Dendritic cell treated with granulocyte-macrophage colony-stimulating factor and Interleukin-4, amounts not matched to agents 40 ng/mL and 50 ng/mL, for 4 days (primary cell): Measurements from ENCODE around the gene MIER3.

ENCODE experiments used
- H3K27ac Mint-ChIP-seq: one replicate; pipeline ENCODE4 v1.8.0; 2022; ENCODE audit warnings: mild to moderate bottlenecking, mixed read lengths
- H3K27me3 Mint-ChIP-seq: one replicate; pipeline ENCODE4 v1.8.0; 2022; ENCODE audit warnings: mild to moderate bottlenecking, mixed read lengths
- H3K36me3 Mint-ChIP-seq: one replicate; pipeline ENCODE4 v1.8.0; 2022; ENCODE audit warnings: low read depth, mixed read lengths
- H3K4me1 Mint-ChIP-seq: one replicate; pipeline ENCODE4 v1.8.0; 2022; ENCODE audit warnings: low read depth, mixed read lengths
- H3K4me3 Mint-ChIP-seq: one replicate; pipeline ENCODE4 v1.8.0; 2022; ENCODE audit warnings: mild to moderate bottlenecking, moderate library complexity, mixed read lengths
- H3K9me3 Mint-ChIP-seq: one replicate; pipeline ENCODE4 v1.8.0; 2022; ENCODE audit warnings: mixed read lengths
- intact Hi-C: fragments of 100-400 bp; cut with micrococcal nuclease; formaldehyde crosslinking; loops from one replicate; pipeline ENCODE4 v1.15.0; 2022

Gene MIER3

DNA sequence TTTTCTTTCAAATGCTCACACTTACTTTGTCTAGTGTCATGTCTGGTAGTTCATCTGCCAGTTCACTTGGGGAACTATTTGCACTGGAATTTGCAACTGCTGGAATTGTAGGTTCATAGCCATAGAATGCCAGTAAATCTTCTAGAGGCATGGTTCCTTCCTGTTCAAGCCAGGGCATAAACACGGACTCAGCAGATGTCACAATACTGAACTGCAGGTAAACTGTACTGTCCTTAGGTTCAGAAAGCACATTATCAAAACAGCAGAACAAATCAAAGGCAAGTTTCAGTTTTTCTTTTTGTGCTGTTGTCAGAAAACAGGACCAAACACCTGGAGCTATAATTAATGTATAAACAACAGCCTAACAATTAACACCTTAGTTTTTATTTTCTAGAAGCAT, 13.1 kb downstream of the MIER3 start:
- H3K27ac Mint-ChIP-seq: no peak overlapping the region
- peaks cover 95% of the 10 kb centered on the region for H3K36me3 Mint-ChIP-seq
- H3K4me3 Mint-ChIP-seq: no peak overlapping the region
- intact Hi-C loops: loop anchor here (10.0 kb wide), 1 partner anchor 196 kb away; no protein-coding TSS in a partner anchor
- peaks cover 12% of the 10 kb centered on the region for H3K4me1 Mint-ChIP-seq
- H3K27me3 Mint-ChIP-seq: no peaks in the 10 kb centered on the region
- H3K9me3 Mint-ChIP-seq: no peaks in the 10 kb centered on the region

DNA sequence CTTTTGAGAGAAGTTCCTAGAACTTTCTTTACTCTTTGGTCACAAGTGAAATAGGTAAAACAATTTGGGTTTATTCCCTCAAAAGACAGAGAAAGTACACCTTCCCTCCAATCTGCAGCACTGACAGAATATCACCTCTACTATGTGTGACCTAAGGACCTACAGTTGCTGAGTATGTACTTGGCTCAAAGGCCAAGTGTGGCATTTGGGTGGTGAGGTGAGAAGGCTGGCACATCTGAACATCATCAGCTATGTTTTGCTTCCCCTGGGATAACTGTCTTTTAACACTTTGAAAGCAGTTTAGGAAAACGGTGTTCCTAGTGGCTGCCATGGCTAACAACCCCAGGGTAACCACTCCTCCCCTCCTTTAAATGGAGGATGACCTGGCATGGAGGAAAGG, 17.6 kb downstream of the MIER3 start:
- Mint-ChIP-seq H3K4me3 (no peak overlapping the region), H3K36me3 (peaks cover 72% of the 10 kb centered on the region), H3K27me3 (no peaks in the 10 kb centered on the region), H3K9me3 (no peaks in the 10 kb centered on the region), H3K27ac (no peak overlapping the region), H3K4me1 (no peaks in the 10 kb centered on the region)
- intact Hi-C loops: loop anchor here (10.0 kb wide), 1 partner anchor 200 kb away; no protein-coding TSS in a partner anchor

DNA sequence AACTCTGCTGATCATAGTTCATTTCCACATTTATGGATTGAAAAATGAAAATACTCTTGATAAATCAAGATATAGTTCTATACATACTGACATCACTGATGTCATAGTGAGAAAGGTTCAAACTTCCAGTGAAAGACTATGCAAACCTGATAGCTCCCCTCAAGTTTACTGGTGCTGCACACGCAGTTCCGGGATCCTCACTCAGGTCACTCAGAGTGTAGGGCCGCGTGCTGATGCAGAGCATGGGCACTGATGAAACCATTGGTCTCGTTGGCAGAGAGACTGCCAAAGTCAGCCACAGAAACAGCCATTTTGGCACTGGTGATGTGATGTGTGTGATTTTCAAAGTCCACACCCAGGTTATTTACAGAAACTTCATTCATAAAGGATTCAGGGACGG, 29.0 kb downstream of the MIER3 start:
- intact Hi-C loops: no loop called here
- Mint-ChIP-seq H3K4me3 (no peak overlapping the region), H3K27me3 (no peaks in the 10 kb centered on the region), H3K27ac (no peak overlapping the region), H3K4me1 (no peaks in the 10 kb centered on the region), H3K36me3 (peaks cover 66% of the 10 kb centered on the region), H3K9me3 (no peaks in the 10 kb centered on the region)

DNA sequence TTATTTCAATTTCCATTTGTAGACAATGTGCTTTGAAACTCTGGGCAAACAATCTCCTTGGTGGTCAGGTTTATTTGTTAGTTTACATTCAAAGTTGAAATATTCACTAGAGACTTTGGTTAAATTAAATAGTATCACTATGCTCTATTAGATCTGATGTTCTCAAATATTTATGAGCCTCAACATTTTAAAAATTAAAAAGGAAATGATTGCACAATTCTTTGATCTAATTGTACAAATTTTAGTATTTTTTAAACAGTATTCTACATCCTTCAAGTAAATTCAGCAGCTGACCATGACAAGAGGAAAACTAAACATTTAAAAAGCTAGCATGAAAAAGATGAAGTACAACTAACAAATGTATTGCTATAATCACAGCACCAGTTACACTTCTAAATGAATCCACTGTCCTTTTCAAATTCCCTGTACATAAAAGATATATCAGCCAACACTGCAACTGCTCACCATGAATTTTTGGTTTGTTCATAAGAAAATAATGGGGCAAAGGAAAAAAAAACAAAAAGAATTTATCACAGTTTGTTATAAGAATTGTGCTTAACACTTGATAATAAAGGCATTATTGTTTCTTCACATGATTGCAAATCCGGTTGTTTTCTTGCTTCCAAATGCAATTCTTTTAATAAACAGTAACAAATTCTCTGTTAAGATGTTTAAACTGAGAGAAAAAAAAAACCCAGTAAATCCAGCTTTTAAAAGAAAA, 31.8 kb downstream of the MIER3 start:
- H3K36me3 Mint-ChIP-seq: peaks cover 50% of the 10 kb centered on the region
- no peak overlapping the region for H3K27ac Mint-ChIP-seq
- no peaks in the 10 kb centered on the region for H3K27me3 Mint-ChIP-seq
- no peaks in the 10 kb centered on the region for H3K4me1 Mint-ChIP-seq
- intact Hi-C loops: no loop called here
- H3K9me3 Mint-ChIP-seq: no peaks in the 10 kb centered on the region
- H3K4me3 Mint-ChIP-seq: no peak overlapping the region

DNA sequence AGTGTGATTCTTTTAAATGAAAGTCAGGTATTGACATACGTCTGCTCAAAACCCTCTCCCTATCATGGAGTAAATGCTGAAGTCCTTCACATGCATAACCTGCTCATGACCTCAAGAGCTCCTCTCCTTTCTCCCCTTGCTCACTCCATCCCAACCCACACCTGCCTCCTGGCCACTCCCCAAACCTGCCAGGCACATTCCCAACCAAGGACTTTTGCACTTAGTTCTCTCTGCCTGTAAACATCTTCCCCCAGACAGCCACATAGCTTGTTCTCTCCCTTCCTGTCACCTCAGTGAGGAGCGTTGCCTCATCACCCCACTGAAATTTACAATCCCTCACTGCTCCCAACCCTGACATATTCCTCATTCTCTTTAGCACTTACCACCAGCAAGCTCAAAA, 33.9 kb downstream of the MIER3 start:
- Mint-ChIP-seq H3K36me3 (peaks cover 37% of the 10 kb centered on the region), H3K27ac (no peak overlapping the region), H3K27me3 (no peaks in the 10 kb centered on the region), H3K4me1 (no peaks in the 10 kb centered on the region), H3K4me3 (no peak overlapping the region), H3K9me3 (no peaks in the 10 kb centered on the region)
- intact Hi-C loops: no loop called here

DNA sequence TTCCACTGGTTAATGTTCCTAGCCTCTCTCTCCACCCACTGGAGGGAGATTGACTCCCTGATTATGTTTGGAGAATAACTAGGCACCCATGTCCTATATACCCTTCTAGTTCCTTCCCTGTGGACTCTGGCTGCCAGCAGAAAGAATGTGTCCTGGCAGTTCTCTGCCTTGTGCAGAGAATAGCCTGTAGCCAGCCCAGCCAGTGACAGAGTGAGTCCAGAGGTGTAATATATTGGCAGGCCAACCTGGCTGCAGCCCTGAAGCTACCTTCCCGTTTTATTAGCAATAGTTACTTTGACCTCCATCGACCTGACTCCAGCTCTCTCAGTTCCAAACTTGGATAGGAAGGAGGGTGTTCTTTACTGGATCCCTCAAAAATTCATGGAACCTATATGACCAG, 34.4 kb downstream of the MIER3 start:
- Mint-ChIP-seq H3K9me3 (no peaks in the 10 kb centered on the region), H3K36me3 (peaks cover 31% of the 10 kb centered on the region), H3K4me1 (no peaks in the 10 kb centered on the region), H3K27ac (no peak overlapping the region), H3K4me3 (no peak overlapping the region), H3K27me3 (no peaks in the 10 kb centered on the region)
- intact Hi-C loops: no loop called here

DNA sequence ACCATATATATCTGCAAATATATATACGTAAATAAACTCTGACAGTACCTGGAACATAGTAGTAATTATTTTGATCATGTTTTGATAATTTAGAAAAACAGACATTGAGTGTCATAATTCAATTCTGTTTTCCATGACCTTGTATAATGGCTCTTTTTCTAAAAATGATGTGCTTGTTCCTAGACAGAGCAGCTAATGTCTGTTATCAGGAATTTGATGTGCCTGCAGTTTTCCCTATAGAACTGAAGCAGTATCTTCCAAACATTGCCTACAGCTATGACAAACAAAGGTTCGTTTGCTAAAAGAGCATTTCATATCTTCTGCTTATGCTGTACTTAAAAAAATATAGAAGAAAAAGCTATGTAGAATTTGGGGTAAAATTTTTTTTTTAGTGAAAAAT, 37.2 kb downstream of the MIER3 start:
- no peaks in the 10 kb centered on the region for H3K27me3 Mint-ChIP-seq
- peaks cover 12% of the 10 kb centered on the region for H3K4me1 Mint-ChIP-seq
- H3K36me3 Mint-ChIP-seq: peaks cover 20% of the 10 kb centered on the region
- intact Hi-C loops: loop anchor here (5.0 kb wide), 1 partner anchor 38 kb away; the partner anchor contains the start of gene MIER3
- no peak overlapping the region for H3K4me3 Mint-ChIP-seq
- no peak overlapping the region for H3K27ac Mint-ChIP-seq
- H3K9me3 Mint-ChIP-seq: no peaks in the 10 kb centered on the region

DNA sequence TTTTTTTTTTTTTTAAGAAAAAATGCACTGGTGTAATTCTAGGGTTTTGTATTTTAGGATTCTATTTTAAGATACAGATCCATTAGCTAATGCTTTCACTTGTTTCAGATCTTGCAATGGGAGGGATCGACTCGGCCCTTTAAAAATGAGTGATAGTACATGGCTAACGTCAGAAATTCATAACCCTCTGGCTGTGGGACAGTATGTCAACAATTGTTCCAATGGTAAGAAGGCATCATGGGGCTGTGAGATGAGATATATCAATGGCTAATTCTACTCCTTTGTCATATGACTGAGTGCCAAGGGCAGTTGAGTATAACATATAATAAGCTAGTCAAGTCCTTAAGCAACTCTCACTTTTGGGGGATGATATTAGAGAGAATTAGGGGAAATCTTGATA, 38.2 kb downstream of the MIER3 start:
- Mint-ChIP-seq H3K27ac (no peak overlapping the region), H3K27me3 (no peaks in the 10 kb centered on the region), H3K4me3 (no peak overlapping the region), H3K9me3 (no peaks in the 10 kb centered on the region), H3K36me3 (peaks cover 27% of the 10 kb centered on the region), H3K4me1 (peaks cover 15% of the 10 kb centered on the region)
- intact Hi-C loops: loop anchor here (5.0 kb wide), 1 partner anchor 39 kb away; the partner anchor contains the start of gene MIER3

DNA sequence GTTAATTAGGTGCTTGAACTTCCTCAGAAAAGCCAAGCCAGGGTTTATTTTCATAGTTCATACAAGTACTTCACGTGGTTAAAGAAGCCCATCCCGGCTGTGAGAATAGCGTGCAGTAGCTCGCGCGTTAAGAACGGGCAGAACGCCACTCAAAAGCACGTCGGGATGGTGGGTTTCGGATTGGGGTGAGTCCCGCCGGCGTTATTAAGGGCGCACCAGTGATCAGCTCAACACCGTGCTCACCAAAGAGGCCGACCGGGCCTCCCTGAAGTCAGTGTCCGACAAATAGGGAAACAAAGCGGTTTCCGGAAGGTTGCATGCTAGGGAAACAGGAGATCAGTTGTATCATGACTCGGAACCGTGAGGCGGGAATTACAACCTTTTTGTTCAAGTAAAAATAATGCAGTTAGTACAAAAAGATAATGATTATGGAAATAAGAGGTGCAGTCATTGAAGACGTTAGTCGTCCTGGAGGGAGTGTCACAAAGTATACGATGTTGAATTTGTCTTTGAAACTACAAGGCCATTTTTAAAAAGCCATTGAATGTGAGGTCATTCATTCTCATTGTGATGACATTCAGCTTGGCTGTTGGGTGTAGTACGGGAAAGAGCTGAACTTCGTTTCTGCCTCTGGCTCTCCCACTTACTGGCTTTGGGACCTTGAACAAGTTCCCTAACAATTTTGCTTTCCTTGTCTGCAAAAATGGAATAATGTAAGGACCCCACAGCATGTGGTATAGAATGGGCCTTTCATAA, 41.5 kb downstream of the MIER3 start:
- intact Hi-C loops: loop anchor here (5.0 kb wide), 1 partner anchor 42 kb away; the partner anchor contains the start of gene MIER3
- no peaks in the 10 kb centered on the region for H3K27me3 Mint-ChIP-seq
- H3K9me3 Mint-ChIP-seq: no peaks in the 10 kb centered on the region
- H3K27ac Mint-ChIP-seq: peak overlapping the region; percentile 97
- peak overlapping the region; percentile 94 for H3K4me3 Mint-ChIP-seq
- peaks cover 13% of the 10 kb centered on the region for H3K36me3 Mint-ChIP-seq
- H3K4me1 Mint-ChIP-seq: peaks cover 22% of the 10 kb centered on the region

DNA sequence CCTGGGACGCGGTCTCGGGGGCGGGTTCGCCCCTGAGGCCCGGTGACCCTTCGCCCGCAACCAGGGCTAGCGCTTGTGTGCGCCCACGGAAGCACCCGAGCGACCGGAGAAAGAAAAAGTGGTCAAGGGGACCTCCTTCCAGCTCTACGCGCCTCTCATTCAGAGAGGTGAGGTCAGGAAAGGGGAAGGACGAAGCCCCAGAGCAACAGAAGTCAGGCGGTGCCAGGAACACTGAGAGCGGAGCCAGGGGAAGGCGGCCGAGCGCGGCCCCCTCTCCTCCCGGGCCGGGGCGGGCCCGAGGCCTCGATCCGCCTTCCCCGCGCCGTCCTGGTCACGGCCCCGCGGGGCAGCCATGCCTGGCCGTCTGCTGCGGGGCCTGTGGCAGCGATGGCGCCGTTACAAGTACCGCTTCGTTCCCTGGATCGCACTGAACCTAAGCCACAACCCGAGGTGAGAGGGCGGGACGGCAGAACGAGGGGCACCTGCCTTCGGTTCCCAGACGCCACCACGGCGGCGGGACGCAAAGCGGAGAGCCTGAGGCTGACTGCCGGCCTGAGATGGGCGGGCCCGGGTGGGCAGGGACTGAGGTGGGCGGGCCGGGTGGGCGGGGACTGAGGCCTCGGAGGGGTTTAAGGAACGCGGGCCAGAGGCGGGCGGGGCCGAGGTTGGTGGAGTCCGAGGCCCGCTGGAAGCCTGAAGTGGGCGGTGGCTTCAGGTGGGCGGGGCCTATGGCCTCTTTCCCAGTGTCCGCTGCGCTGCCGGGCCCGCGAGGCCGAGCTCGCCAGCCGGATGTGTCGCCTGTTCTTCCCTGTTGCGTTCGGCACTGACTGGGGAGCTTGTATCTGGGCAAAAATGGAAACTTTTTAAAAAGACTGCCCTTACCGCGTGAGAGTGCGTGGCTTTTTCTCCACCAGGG, 42.4 kb downstream of the MIER3 start, which contains the start of gene SETD9:
SETD9 (plus strand) TSS at position 303 of the 916 bp plus-strand sequence; CDS start at position 353, 50 bp downstream.
- Mint-ChIP-seq H3K9me3 (no peaks in the 10 kb centered on the region), H3K36me3 (peaks cover 13% of the 10 kb centered on the region)

DNA sequence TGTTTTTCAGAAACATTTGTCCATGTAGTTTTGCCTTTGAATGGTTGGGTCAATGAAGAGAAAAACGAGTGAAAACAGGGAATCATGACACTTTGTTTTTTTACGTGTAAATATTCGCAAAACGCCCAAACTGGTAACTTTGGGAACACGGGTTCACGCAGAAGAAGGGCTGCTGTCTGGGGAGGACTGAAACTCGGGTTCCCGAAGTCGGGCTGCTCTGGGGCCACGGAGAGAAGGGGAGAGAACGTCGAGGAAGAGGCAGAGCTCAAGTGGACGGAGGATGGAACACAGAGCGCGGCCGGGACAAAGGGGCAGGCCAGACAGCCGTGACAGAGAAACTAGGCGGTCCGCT, 43.0 kb downstream of the MIER3 start:
- intact Hi-C loops: loop anchor here (1.0 to 10.0 kb wide), 2 partner anchors 264 to 1556 kb away; partner anchors contain the start of gene PLK2
- Mint-ChIP-seq H3K4me1 (peaks cover 22% of the 10 kb centered on the region), H3K36me3 (peaks cover 12% of the 10 kb centered on the region), H3K27ac (peak overlapping the region; percentile 97), H3K9me3 (no peaks in the 10 kb centered on the region), H3K4me3 (peak overlapping the region; percentile 94), H3K27me3 (no peaks in the 10 kb centered on the region)

More for the DNA sequence above, 42.4 kb downstream of the MIER3 start, which contains the start of gene SETD9:
- Mint-ChIP-seq H3K27ac (peak within 1 kb of the TSS; percentile 97), H3K4me1 (peaks cover 22% of the 10 kb centered on the region), H3K27me3 (no peaks in the 10 kb centered on the region), H3K4me3 (peak within 1 kb of the TSS; percentile 94)
- intact Hi-C loops: loop anchor here (1.0 to 10.0 kb wide), 3 partner anchors 43 to 1555 kb away; partner anchors contain the start of genes MIER3 and PLK2

DNA sequence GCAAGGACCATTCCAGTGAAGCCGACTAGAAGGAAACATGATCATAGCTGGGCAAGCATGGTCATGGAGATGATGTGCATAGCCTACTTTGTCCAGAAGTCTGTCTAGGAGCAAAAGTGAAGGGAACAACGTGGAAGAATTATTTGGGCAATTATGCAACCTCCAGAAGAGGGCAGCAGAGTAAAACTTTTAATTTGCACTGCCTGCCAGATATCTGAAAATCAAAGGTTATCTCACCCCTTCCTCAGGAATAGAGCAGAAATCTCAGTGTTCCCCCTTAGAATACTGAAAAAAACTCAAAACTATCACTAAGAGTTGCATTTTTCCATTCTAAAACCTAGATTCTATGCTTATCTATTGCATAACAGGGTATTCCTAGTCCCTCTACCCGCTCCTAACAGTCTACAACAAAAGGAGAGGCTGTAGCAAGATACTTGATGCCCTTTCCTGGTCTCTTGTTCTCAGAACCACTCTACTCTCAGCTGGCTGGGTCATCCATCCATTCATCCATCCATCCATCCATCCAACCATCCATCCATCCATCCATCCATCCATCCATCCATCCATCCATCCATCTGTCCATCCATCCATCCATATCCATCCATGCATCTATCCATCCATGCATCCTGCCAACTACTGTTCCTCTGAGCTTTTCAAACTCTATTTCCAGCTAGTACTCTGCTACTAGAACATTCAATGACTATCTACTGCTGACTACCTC, 50.9 kb downstream of the MIER3 start:
- intact Hi-C loops: loop anchor here (2.0 to 10.0 kb wide), 4 partner anchors 181 to 1564 kb away; partner anchors contain the start of gene PLK2
- Mint-ChIP-seq H3K9me3 (no peaks in the 10 kb centered on the region), H3K27me3 (no peaks in the 10 kb centered on the region), H3K27ac (no peak overlapping the region), H3K36me3 (peaks cover 15% of the 10 kb centered on the region), H3K4me3 (no peak overlapping the region), H3K4me1 (peaks cover 6% of the 10 kb centered on the region)

DNA sequence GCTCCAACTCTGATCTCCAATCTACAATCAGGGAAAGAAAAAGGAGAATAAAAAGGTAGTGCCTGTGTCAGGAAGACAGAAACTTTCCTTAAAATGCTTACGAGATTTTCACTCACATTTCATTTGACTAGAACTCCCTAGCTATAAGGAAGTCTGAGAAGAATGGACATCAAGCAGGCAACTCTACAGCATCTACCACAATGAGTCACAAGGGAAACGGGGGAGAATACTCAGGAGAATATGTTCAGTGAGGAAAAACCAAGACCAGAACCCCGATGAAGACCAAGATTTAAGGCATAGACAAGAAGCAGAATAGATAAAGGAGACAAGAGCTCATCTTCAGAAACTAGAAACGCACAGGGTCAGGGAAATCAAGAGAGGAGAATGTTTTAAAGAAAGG, 51.5 kb downstream of the MIER3 start:
- no peaks in the 10 kb centered on the region for H3K27me3 Mint-ChIP-seq
- H3K36me3 Mint-ChIP-seq: peaks cover 19% of the 10 kb centered on the region
- no peak overlapping the region for H3K4me3 Mint-ChIP-seq
- peaks cover 6% of the 10 kb centered on the region for H3K4me1 Mint-ChIP-seq
- intact Hi-C loops: loop anchor here (2.0 to 10.0 kb wide), 4 partner anchors 182 to 1564 kb away; partner anchors contain the start of gene PLK2
- no peak overlapping the region for H3K27ac Mint-ChIP-seq
- H3K9me3 Mint-ChIP-seq: no peaks in the 10 kb centered on the region
